Measurements from ENCODE around the gene SUCLG2. TPM values are rescaled to one million over a fixed set of nuclear protein-coding genes. Genes with fewer than 3 reads are reported as not detected.

Gene SUCLG2
- total and polyA plus RNA-seq, 7 donors, result 63.1 to 289 (median 70.9) TPM

DNA sequence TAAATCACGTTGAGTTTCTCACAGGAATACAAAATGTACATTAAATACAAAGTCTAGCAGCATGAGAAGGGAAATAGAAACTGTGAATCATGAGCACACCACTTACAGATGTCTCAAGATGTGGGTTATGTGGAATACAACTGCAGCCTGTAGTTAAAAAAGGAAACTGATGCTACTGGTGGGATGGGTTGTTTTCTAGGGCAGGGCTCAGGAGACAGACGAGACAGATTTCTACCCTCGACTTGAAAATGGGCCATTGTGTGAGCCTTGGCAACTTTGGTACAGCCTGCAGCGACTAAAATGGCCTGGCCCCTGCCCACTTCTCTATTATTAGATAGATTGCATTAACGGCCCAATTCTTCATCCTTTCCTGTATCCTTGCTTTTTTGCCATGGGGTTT, 293.1 kb downstream of the SUCLG2 start:
- DNase-seq, result no peak
- intact Hi-C loops (cut with DNase I), result no loop called here
- 58 to 80% methylated on average over 5 of the region's 5 CpGs for WGBS, 2 donors

DNA sequence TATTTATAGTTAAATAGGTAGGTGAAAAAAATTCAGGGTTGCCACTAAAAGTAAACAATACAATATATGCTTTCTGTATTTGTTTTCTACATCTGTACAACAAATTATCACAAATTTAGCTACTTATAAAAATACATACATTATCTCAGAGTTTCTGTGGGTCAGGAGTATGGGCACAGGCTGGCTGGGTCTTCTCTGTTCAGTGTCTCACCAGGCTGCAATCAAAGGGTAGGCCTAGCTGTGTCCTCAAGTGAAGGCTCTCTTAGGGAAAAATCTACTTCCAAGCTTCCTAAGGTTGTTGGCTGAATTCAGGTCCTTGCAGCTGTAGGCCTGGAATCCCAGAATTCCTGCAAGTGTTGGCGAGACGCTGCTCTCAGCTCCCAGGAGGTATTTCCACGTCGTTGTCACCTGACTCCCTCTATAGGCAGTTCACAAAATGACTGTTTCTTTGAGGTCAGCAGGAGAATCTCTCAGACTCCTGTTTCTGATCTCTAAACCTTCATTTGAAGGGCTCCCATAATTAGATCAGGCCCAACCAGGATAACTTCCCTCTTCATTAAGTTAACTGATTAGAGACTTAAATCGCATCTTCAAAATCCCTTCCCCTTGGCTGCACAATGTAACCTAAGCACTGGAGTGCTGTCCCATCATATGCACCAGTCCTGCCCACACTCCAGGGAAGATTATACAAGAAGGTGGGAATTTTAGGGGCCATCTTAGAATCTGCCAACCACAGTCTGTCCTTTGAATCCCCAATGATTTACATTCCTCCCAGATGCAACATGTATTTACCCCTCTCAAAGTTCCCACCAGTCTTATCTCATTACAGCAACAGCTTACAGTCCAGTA, 296.6 kb downstream of the SUCLG2 start:
- Histone ChIP-seq H3K27me3 (no peaks in the 10 kb centered on the region), H3K4me1 (no peaks in the 10 kb centered on the region), H3K36me3 (no peaks in the 10 kb centered on the region), H3K9me3 (no peaks in the 10 kb centered on the region), H3K4me3 (no peak overlapping the region), H3K27ac (no peak overlapping the region)
- TF ChIP-seq POLR2A (IDR thresholded peaks at IDR 0.05), result no peak
- no peak for TF ChIP-seq POLR2AphosphoS5 (IDR thresholded peaks at IDR 0.05)
- TF ChIP-seq, protein P1, sequence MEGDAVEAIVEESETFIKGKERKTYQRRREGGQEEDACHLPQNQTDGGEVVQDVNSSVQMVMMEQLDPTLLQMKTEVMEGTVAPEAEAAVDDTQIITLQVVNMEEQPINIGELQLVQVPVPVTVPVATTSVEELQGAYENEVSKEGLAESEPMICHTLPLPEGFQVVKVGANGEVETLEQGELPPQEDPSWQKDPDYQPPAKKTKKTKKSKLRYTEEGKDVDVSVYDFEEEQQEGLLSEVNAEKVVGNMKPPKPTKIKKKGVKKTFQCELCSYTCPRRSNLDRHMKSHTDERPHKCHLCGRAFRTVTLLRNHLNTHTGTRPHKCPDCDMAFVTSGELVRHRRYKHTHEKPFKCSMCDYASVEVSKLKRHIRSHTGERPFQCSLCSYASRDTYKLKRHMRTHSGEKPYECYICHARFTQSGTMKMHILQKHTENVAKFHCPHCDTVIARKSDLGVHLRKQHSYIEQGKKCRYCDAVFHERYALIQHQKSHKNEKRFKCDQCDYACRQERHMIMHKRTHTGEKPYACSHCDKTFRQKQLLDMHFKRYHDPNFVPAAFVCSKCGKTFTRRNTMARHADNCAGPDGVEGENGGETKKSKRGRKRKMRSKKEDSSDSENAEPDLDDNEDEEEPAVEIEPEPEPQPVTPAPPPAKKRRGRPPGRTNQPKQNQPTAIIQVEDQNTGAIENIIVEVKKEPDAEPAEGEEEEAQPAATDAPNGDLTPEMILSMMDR (IDR thresholded peaks at IDR 0.05), result no peak
- no peak for TF ChIP-seq EP300 (IDR thresholded peaks at IDR 0.05)
- 13 to 30% methylated on average over 5 of the region's 5 CpGs for WGBS, 2 donors
- intact Hi-C loops (cut with DNase I), result no loop called here
- peak; percentile 33 for DNase-seq

More for the DNA sequence above, 293.1 kb downstream of the SUCLG2 start:
- Histone ChIP-seq H3K27ac (no peak overlapping the region), H3K27me3 (no peaks in the 10 kb centered on the region), H3K9me3 (no peaks in the 10 kb centered on the region), H3K36me3 (no peaks in the 10 kb centered on the region), H3K4me1 (no peaks in the 10 kb centered on the region), H3K4me3 (no peak overlapping the region)
- TF ChIP-seq POLR2AphosphoS5 (IDR thresholded peaks at IDR 0.05) (no peak), POLR2A (IDR thresholded peaks at IDR 0.05) (no peak), EP300 (IDR thresholded peaks at IDR 0.05) (no peak)
- TF ChIP-seq, protein P1 (IDR thresholded peaks at IDR 0.05), result no peak

DNA sequence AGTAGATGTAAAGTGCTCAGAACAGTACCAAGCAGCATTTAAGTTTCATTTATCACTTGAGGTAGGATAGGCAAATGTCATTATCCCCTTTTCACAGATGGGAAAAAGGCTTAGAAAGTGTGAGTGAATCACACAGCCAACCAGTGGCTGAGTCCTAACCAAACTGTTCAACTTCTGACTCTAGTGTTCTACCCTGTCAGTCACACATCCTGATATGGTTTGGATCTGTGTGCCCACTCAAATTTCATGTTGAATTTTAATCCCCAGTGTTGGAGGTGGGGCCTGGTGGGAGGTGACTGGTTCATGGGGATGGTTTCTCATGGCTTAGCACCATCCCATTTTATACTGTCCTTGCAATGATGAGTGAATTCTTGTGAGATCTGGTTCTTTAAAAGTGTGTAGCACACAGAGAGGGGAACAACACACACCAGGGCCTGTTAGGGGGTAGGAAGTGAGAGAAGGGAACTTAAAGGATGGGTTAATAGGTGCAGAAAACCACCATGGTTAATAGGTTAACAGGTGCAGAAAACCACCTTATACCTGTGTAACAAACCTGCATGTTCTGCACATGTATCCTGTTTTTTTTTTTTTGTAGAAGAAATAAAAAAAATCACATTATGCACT, 304.7 kb downstream of the SUCLG2 start:
- no peaks in the 10 kb centered on the region for H3K27me3 ChIP-seq
- no peak overlapping the region for H3K4me3 ChIP-seq
- H3K27ac ChIP-seq, result no peak overlapping the region
- H3K36me3 ChIP-seq, result no peaks in the 10 kb centered on the region
- TF ChIP-seq, protein P1 (IDR thresholded peaks at IDR 0.05), result no peak
- TF ChIP-seq EP300 (IDR thresholded peaks at IDR 0.05) (no peak), POLR2AphosphoS5 (IDR thresholded peaks at IDR 0.05) (no peak), POLR2A (IDR thresholded peaks at IDR 0.05) (no peak)
- no peaks in the 10 kb centered on the region for H3K9me3 ChIP-seq
- no peak for DNase-seq
- intact Hi-C loops (cut with DNase I), result no loop called here
- no peaks in the 10 kb centered on the region for H3K4me1 ChIP-seq

DNA sequence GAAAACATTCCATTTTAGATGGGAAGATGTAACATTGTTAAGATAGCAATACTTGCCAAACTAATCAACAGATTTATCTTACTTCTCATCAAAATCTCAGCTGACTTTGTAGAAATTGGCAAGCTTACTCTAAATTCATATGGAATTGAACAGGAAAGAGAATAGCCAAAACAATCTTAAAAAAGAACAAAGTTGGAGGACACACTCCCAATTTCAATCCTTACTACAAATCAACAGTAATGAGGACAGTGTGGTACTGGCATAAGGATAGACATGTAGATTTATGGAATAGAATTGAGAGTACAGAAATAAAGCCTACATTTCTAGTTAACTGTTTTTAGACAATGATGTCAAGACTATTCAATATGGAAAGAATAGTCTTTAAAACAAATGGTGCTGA, 308.3 kb downstream of the SUCLG2 start:
- Histone ChIP-seq H3K4me3 (no peak overlapping the region), H3K4me1 (no peaks in the 10 kb centered on the region), H3K27ac (no peak overlapping the region), H3K36me3 (no peaks in the 10 kb centered on the region), H3K27me3 (no peaks in the 10 kb centered on the region), H3K9me3 (peaks cover 0 to 3% (median 1%) of the 10 kb centered on the region in 4 donors)
- DNase-seq, result no peak
- intact Hi-C loops (cut with DNase I), result no loop called here
- TF ChIP-seq, protein P1 (IDR thresholded peaks at IDR 0.05), result no peak
- TF ChIP-seq EP300 (IDR thresholded peaks at IDR 0.05), result no peak
- TF ChIP-seq POLR2AphosphoS5 (IDR thresholded peaks at IDR 0.05), result no peak
- TF ChIP-seq POLR2A (IDR thresholded peaks at IDR 0.05), result no peak
